ENCODE measurements around the gene C2CD4D. TPM values are rescaled to one million over a fixed set of nuclear protein-coding genes. Genes with fewer than 3 reads are reported as not detected.
"Not testable (repeated sequence)": the region's sequence is repeated elsewhere in the genome, so short reads cannot be mapped to it uniquely, and the experiment has no call there.

The C2CD4D gene
- polyA plus RNA-seq, 1 donor, result 0.12 TPM

- DNase-seq, result no peak
Measured at GRCh38 chr1:151858886-151859665, 19.5 kb upstream of the C2CD4D start.

DNA sequence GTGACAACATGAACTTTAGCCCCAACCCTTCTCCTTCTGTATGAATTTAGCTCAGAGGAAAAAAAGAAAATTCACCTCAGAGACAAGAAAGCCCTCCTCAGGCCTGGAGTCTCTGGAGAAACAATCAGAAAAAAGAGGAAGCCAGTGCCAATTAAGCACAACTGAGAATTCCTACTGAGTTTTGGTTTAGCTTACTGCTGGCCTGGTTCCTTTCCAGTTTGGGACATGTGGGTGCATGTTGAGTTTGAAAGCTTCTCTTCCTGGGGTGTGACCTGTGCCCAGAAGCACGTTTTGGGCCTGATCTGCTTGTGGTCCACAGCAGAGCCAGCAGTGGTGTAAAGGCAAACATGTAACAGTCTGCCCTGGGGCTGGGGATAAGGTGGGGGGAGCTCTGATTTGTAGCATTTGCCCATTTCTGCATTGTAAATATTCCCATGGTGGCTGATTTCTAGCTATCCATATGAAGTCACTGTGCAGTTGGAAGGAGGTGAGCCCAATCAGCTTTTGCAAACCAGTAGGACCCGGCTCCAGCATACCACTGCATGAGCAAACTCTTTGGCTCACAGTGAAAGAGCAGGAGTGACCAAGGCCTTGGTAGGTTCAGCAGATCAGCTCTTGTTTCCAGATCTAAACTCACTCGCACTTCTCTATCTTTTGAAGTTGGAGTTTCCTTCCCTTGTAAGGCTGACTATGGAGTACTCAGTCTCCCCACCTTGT, 18.6 kb upstream of the C2CD4D start:
- DNase-seq, result no peak

DNA sequence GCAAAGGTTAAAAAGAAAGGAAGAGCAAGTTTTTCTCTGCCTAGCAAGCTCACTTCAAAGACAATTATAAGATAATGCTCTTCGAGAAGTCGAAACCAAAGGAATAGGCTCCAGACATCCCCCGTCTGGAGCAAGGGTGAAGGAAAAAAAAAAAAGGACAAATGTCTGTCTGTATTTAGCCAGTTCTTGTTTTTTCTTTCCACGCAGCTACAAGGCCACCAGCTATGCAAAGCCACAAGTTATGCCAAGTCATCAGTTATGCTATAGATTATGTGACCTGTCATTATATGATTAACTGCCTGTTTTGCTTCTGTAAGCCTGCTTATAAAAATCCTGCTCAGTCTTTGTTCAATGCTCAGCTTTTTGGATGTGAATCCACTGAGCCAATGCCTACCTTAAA, 16.3 kb upstream of the C2CD4D start:
- no peak for DNase-seq

DNA sequence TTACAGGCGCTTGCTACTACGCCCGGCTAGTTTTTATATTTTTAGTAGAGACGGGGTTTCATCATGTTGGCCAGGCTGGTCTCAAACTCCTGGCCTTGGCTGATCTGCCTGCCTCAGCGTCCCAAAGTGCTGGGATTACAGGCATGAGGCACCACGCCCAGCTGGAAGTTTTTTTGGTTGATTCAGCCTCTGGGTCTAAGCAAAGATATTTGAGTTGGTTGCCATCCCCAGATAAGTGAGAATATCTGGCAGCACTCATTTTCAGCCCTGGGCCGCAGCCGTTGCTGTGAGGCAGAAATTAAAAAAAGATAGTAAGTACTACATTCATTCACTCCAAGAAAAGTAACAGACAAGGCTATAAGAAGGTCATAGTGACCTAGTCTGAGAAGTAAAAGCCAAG, 15.9 kb upstream of the C2CD4D start:
- not testable (repeated sequence) for DNase-seq

GRCh38 chr1:151854658-151855057, 15.0 kb upstream of the C2CD4D start:
- DNase-seq, result no peak

DNA sequence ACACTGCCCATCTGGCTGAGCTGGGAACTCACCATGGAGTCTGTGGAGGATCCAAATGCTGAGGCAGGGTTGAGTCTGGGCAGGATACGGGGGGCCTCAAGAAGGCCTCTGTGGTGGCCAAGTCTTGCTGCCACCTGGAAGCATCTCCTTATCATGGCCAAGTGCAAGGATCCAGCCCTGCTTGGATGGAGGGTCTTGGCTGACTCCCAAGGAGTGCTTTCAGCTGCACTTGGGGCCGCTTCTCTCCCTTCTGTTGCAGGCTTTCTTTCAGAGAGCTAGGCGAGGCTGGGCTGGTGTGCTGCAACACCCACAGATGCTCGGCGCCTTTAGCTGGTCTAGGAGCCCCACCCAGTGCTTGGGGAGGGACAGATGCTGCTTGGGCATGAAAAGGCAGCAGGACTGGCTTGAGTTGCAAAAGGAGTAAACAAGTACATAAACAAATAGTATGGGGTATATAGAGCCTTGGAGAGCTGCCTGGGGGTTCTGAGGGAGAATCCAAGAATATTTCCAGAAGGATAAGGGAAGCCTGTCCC, 13.9 kb upstream of the C2CD4D start, which contains the start of gene THEM5:
TSS of gene THEM5 (minus strand) at position 302 of the 533 bp plus-strand sequence. CDS start at position 155, 147 bp downstream.
- DNase-seq, result no peak

- DNase-seq, result no peak
Measured at GRCh38 chr1:151852733-151853132, 13.1 kb upstream of the C2CD4D start.

DNA sequence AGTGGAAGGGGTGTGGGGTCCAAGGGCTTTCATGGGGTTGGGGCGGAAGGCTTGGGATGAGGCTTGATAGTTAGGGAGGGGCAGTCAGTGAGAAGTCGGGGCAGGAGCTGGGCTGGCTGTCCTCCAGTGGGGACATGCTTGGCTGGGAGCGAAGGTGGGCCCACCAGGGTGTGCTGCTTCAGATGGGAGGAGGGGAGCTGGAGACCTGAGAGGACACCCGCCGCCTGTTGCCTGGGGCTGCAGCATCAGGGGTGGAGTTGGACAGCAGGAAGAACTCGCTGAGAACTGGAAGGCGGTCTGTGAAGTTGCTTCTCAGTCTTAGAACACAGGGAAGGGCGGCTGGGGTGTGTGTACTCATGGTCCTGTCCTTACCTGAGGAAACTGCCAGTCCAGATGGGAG, 12.3 kb upstream of the C2CD4D start:
- no peak for DNase-seq

- no peak for DNase-seq
Measured at GRCh38 chr1:151849871-151850270, 10.3 kb upstream of the C2CD4D start.

DNA sequence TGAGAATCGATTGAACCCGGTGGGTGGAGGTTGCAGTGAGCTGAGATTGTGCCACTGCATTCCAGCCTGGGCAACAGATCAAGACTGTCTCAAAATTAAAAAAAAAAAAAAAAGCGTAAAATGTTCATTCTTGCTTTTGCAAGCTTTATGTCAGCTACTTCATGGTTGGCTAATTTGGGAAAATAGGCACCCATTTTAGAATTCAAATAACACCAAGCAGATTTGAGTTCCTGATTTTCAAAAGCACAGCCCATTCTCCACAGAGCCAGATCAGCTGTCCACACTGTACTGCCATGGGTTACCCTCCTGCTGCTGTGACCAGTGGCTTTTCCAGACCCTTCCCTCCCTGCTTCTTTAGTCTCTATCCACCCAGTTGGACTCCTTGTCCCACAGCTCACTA, 9.5 kb upstream of the C2CD4D start:
- no peak for DNase-seq

DNA sequence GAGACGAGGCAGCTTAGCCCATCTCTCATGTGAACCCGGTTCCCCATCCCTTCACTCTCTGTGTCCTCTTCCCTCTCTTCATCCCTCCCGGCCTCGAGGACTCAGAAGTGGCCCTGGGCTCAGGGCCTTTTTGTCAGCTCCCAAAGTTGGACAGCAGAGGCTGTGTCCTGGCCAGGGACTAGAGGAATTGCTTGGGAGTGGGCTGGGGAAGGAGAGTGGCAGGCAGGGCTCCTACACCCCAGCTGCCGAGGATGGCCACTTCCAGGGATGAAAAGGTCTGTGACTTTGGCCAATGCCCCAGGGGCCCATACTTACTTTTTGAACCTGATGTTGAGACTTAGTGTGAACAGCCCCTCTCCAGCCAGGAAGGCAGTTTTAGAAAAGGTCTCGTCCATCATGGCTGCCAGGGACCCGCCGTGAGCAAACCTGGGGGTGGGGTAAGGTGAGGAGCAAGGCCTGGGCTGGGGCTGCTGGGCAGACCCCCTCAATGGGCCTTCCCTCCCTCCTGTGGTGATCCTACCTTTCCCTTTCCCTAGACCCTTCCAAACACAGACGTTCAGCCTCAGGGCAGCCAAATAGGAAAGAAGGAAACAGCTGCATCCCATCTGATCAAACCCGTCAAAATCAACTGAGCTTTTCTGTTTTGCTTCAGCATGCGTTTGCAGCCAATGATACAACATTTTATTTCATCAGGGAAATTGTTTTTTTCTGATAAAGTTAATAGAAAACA, 8.4 kb upstream of the C2CD4D start:
- no peak for DNase-seq

DNA sequence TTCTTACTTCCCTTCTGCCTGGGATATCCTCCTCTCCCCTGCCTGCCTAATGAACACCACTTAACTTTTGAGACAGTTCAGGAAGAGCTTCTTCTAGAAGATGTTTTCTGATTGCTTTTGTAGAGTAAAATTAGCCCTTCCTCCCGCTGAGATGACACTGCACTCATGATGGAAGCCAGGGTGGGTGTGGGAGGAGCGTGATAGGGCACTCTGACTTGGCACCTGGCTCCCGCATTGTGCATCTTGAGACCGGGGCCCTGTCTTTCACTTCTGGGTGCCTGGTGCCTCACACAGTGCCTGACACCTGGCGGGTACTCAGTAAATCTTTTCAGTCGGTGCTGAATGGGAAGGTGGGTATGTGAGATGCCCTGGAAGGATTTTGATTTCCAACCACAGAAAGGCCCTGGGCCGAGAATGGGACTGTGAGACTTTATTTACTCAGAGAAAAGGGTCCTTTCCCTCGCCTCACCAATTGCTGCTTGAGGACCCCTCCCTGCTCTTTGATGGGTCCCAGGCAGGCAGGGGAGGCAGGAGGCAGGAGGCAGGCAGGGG, 7.1 kb upstream of the C2CD4D start:
- DNase-seq, result no peak

- no peak for DNase-seq
Measured at GRCh38 chr1:151846062-151846568, 6.5 kb upstream of the C2CD4D start.

DNA sequence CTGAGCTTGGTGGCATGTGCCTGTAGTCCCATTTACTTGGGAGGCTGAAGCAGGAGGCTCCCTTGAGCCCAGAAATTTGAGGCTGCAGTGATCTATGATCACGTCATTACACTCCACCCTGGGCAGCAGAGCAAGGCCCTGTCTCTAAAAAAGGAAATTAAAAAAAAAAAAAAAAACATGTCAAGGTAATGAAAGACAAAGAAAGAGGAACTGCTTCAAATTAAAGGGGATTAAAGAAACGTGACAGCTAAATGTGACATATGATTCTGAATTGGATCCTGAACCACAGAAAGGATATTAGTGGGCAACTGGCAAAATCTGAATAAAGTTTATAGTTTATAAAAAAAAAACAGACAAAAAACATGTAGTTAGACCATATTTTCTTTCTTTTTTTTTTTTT, 3.8 kb upstream of the C2CD4D start:
- DNase-seq, result no peak

GRCh38 chr1:151841141-151841540, 1.5 kb upstream of the C2CD4D start:
- DNase-seq, result no peak

DNA sequence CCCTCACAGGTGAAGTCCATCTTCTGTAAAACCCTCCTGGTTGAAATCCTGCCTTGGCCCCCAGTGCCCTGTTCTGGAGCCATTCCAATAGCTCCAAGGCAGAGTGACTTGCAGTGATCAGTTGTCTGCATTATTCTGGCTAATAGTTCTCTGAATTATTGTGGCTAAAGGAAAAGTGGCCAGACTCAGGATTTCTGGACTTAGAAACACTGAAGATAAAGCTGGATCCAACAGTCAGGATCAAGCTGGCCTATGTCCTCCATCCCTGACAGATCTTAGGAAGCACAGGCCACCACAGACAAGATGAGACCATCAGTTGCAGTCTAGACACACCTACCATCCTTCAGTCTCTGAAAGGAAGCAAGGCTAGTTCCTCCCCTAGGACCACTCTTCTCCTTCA, 801 bp upstream of the C2CD4D start:
- DNase-seq, result no peak

- no peak for DNase-seq
Measured at GRCh38 chr1:151839082-151839412, 573 bp downstream of the C2CD4D start.

DNA sequence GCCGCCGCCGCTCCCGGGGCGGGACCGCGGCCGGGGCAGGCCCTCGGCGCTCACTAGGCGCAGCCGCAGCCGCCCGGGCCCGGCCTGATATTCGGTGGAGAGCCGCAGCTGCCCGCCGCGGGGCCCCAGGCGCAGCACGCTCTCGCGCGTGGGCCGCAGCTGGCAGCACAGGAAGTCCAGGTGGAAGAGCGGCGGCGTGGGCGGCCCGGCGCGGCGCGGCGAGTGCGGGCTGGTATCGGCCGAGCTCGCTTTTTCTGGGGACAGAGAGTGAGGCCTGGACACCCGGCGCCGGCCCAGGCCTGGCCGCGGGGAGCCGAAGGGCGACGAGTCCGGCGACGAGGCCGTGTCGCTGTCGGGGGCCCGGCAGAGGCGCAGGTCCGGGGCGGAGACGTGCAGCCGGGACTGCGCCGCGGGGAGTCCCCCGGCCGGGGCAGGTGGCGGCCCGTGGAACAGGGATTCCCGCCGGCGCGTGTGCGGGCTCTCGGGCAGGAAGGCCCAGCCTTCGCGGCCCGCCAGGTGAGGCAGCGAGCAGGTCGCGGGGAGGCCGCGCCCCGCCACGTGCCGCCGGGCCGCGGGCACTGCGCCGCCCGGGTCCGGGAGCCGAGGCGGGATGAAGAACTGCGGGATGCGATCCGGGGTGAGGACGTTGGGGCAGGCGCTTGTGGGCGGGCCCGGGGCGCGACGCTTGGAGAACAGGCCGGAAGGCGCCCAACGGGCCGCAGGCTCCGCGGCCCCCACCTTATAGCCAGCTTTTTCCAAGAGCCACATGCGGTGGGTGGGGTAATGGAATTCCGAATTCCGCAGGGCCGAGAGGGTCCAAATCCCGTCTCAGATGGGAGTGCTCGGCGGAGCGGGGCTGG, 1.2 kb downstream of the C2CD4D start:
- no peak for DNase-seq

DNA sequence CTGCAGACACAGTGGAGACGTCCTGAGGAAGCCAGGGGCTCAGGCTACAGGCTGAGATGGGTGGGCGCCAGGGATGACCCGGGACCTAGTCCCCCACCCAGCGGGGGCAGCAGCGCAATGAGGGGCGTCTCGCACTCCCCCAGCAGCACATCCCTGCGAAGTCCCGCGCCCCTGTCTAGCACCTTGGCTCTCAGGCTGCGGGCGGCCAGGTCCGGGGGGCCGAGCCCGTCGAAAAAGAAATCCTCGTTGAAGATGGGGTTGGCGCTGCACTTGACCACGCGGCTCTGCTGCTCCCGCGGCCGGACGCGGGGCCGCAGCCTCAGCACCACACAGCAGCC, 1.8 kb downstream of the C2CD4D start:
- no peak for DNase-seq

DNA sequence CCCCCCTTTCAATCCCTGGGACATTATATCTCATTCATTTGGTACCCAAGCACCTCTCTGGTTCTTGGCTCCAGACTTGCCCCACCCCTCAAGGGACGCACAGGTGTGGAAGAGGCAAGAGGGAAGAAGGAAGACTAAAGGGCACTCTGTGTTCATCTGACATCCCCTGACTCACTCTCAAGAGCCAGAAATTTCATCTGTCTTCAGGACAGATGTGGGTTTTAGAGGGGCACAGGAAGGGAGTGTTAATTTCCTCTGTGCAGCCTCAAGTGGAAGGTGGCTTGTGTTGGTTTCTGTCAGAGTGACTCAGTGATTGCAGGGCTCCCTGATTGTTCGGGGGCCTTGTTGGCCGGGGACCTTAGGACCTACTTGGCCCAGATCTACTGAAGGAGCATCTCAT, 2.4 kb downstream of the C2CD4D start:
- DNase-seq, result no peak

DNA sequence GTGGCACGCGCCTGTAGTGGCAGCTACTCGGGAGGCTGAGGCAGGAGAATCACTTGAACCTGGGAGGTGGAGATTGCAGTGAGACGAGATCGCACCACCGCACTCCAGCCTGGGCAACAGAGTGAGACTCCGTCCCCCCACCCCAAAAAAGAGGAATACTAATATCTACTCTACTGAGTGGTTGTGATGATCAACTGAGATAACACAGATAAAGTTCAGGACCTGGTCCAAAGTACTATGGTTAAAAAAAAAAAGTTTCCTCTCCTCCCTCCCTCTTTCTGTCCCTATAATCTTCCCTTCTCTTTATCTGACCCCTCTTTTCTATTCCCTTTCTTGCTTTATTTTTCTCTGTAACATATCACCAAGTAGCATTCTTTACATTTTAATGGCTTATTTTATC, 4.0 kb downstream of the C2CD4D start:
- DNase-seq, result no peak

DNA sequence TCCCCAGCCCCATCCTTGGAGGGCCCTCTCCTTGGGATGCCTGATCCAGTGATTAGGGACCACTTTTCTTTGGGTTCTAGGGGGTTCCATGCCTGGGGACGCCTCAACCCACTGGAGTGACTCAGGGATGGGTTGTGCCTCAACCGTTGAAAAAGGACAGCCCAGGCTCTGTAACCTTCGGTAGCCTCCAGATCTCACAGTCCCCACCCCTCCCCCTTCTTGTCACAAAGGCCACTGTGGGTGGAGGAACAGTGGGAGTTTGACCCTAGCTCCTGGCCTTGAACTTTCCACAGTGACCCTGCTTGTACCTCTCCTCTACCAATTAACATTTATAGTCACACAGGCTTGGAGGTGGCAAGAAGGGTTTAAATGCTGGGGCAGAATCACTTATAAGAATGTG, 5.4 kb downstream of the C2CD4D start:
- no peak for DNase-seq

Measured in hindlimb muscle (tissue), 1 donor.